ENCODE results near the gene ARF1. TPM values are rescaled to one million over a fixed set of nuclear protein-coding genes. Genes with fewer than 3 reads are reported as not detected.

ARF1 gene
- total RNA-seq, 1 experiment from 2014 or later, result 595 TPM

DNA sequence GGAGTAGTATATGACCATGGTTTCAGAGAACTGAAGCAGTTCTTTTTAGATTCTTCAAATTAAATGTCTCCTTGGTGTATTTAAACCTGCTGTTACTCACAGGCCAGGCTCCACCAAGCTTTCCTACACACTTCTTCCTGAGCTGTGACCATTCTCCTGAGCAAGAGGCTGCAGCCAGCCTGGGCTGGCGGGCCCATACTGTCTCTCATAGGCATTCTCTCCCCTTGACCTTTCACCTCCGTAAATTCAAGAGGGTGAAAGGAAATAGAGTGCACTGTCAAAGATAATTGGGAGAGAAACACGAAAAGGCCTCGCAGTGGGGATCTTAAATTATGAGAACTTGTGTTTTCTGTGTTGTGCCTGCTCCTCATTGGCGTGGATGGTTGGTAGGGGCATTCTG lies 2.3 kb downstream of the ARF1 start:
- ChIA-PET CTCF (no interaction called here), POLR2A (ENCODE audit: unreplicated experiment) (no interaction called here)
- Histone ChIP-seq H3K4me3 (peak overlapping the region; percentile 100), H2AFZ (no peak overlapping the region), H3K4me2 (peak overlapping the region; percentile 100), H3K9me3 (ENCODE audit: insufficient read depth, low read depth) (no peaks in the 10 kb centered on the region), H3K79me2 (ENCODE audit: low read depth) (peaks cover 98% of the 10 kb centered on the region), H3K27me3 (ENCODE audit: insufficient read depth, low read depth) (no peaks in the 10 kb centered on the region), H3F3A (ENCODE audit: insufficient read depth, low read depth) (peaks cover 39% of the 10 kb centered on the region; the same call in 1 of the 2 replicates), H3K36me3 (ENCODE audit: low read depth) (peaks cover 28% of the 10 kb centered on the region), H4K20me1 (ENCODE audit: insufficient read depth) (peaks cover 64% of the 10 kb centered on the region), H3K27ac (peak overlapping the region; percentile 78), H3K4me1 (replicated peaks; ENCODE audit: insufficient read depth) (peaks cover 53% of the 10 kb centered on the region), H3K9me2 (ENCODE audit: insufficient read depth) (no peaks in the 10 kb centered on the region)
- intact Hi-C loops (cut with micrococcal nuclease; ENCODE audit: unreplicated experiment), result loop anchor here (2.0 to 5.0 kb wide), 3 partner anchors 56 to 322 kb away; partner anchors contain the start of genes GUK1 and WNT3A
- BruUV-seq (replicated peaks), result no TSS peak
- no peak for DNase-seq
- no peak for TF ChIP-seq EZH2 (IDR thresholded peaks at IDR 0.05; ENCODE audit: low read depth)
- TF ChIP-seq CTCF (conservative IDR thresholded peaks at IDR 0.05), result no peak

DNA sequence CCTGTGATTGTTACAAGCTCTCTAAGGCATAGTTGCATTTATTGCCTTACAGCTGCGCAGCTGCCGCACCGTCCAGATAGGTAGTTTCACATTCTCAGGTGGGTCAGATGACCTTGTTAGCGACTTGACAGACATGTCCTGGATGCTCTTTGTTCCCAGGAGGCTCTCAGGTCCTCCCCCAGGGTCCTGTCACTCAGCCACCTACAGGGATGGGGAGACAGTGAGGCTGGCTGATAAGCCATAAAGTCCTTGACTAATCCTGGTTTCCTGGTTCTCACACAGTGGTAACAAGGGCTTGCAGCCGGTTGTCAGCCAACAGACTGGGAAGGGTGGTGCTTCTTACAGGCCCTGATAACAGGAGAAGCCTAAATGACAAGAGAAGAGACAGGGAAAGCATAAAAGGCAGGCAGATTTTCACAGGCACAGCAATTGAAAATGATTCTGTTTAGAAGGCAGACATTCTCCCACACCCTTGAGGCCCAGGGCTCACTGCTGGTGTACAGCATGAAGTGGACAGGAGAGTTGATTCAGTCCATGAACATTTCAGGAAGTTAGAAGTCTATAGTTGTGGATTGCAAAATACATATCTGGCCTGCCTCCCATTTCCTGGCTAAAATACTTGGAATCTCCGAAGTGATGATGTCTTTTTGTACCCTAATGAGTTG lies 2.9 kb downstream of the ARF1 start:
- POLR2A ChIA-PET (ENCODE audit: unreplicated experiment), result interaction anchor here (0.6 kb wide), 1 partner anchor 1146 kb away, joined by 5 read pairs; no protein-coding TSS in a partner anchor
- H3K4me3 ChIP-seq, result peak overlapping the region; percentile 100; the same call in 1 of the 2 replicates

DNA sequence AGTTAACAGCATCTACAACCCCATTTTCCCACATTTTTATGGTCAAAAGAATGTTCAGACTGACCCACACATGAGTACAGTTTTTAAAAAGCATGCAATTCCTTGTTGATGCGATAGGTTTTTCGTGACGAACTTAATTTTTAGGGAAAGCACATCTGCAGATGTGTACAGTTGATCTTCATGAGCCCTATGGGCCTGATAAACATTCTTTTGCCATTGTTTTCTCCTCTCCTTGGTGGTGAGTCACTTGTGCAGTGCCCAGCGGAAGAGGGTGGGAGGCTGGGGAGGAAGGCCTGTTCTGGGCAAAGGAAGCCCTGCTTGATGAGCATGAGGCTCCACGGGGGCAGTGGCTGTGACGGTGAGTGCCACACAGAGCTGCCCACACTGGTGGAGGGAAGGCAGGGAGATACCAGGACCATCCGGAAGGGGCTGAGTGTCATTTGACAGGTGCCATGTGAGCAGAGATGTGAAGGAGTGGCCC lies 5.3 kb downstream of the ARF1 start:
- H2AFZ ChIP-seq, result no peak overlapping the region
- no peaks in the 10 kb centered on the region for H3K9me2 ChIP-seq (ENCODE audit: insufficient read depth)
- CTCF ChIA-PET, result interaction anchor here (0.6 kb wide), 1 partner anchor 27 kb away, joined by 4 read pairs; no protein-coding TSS in a partner anchor
- peaks cover 100% of the 10 kb centered on the region for H3K79me2 ChIP-seq (ENCODE audit: low read depth)
- no peaks in the 10 kb centered on the region for H3K27me3 ChIP-seq (ENCODE audit: insufficient read depth, low read depth)
- no peak for TF ChIP-seq CTCF (conservative IDR thresholded peaks at IDR 0.05)
- TF ChIP-seq EZH2 (IDR thresholded peaks at IDR 0.05; ENCODE audit: low read depth), result no peak
- no peaks in the 10 kb centered on the region for H3K9me3 ChIP-seq (ENCODE audit: insufficient read depth, low read depth)
- peaks cover 52% of the 10 kb centered on the region for H3K36me3 ChIP-seq (ENCODE audit: low read depth)
- BruUV-seq (replicated peaks), result no TSS peak
- peak overlapping the region; percentile 37; the same call in 1 of the 2 replicates for H3K27ac ChIP-seq
- peak; percentile 69 to 72 for DNase-seq
- intact Hi-C loops (cut with micrococcal nuclease; ENCODE audit: unreplicated experiment), result no loop called here
- H3K4me2 ChIP-seq, result peak overlapping the region; percentile 100
- peaks cover 56% of the 10 kb centered on the region; the same call in 1 of the 2 replicates for H3F3A ChIP-seq (ENCODE audit: insufficient read depth, low read depth)
- peaks cover 68% of the 10 kb centered on the region for H3K4me1 ChIP-seq (replicated peaks; ENCODE audit: insufficient read depth)
- H3K4me3 ChIP-seq, result peak overlapping the region; percentile 7; the same call in 1 of the 2 replicates
- POLR2A ChIA-PET (ENCODE audit: unreplicated experiment), result interaction anchor here (0.6 kb wide), 1 partner anchor 82 kb away, joined by 5 read pairs; no protein-coding TSS in a partner anchor
- H4K20me1 ChIP-seq (ENCODE audit: insufficient read depth), result peaks cover 94% of the 10 kb centered on the region

More for the DNA sequence above, 2.9 kb downstream of the ARF1 start:
- CTCF ChIA-PET, result no interaction called here
- Histone ChIP-seq H3K27ac (peak overlapping the region; percentile 78), H3K9me2 (ENCODE audit: insufficient read depth) (no peaks in the 10 kb centered on the region), H3K79me2 (ENCODE audit: low read depth) (peaks cover 98% of the 10 kb centered on the region), H3K9me3 (ENCODE audit: insufficient read depth, low read depth) (no peaks in the 10 kb centered on the region), H3K36me3 (ENCODE audit: low read depth) (peaks cover 29% of the 10 kb centered on the region), H4K20me1 (ENCODE audit: insufficient read depth) (peaks cover 70% of the 10 kb centered on the region), H3K4me2 (peak overlapping the region; percentile 100), H3K4me1 (replicated peaks; ENCODE audit: insufficient read depth) (peaks cover 53% of the 10 kb centered on the region), H3K27me3 (ENCODE audit: insufficient read depth, low read depth) (no peaks in the 10 kb centered on the region), H3F3A (ENCODE audit: insufficient read depth, low read depth) (peaks cover 43% of the 10 kb centered on the region; the same call in 1 of the 2 replicates), H2AFZ (no peak overlapping the region)
- peak in 1 of 2 experiments; percentile 48 for DNase-seq
- BruUV-seq (replicated peaks), result no TSS peak
- no peak for TF ChIP-seq EZH2 (IDR thresholded peaks at IDR 0.05; ENCODE audit: low read depth)
- TF ChIP-seq CTCF (conservative IDR thresholded peaks at IDR 0.05), result no peak
- intact Hi-C loops (cut with micrococcal nuclease; ENCODE audit: unreplicated experiment), result loop anchor here (2.0 kb wide), 1 partner anchor 55 kb away; the partner anchor contains the start of gene GUK1

Measured in PC-9 (cell line).